ENCODE data around the gene ATP11C.

ATP11C gene

GRCh38 chrX:139933904-139934303 lies 1.1 kb upstream of the ATP11C start:
- H3K4me2 ChIP-seq = peak overlapping the region; percentile 71; the same call in 1 of the 2 replicates
- peaks cover 30% of the 10 kb centered on the region for H3K79me2 ChIP-seq (ENCODE audit: insufficient read depth, low read depth)
- TF ChIP-seq CTCF (conservative IDR thresholded peaks at IDR 0.05; ENCODE audit: low read depth, low read length) = no peak
- no peak overlapping the region for H3K4me3 ChIP-seq (IDR thresholded peaks at IDR 0.05; ENCODE audit: insufficient read depth, low read depth, low read length)
- H3K9ac ChIP-seq = peak overlapping the region; percentile 90
- H2AFZ ChIP-seq (ENCODE audit: low read depth) = peak overlapping the region; percentile 94
- H3K4me1 ChIP-seq (ENCODE audit: low read depth, poor library complexity, severe bottlenecking) = peaks cover 18% of the 10 kb centered on the region
- H3K36me3 ChIP-seq (ENCODE audit: insufficient read depth) = no peaks in the 10 kb centered on the region
- peak overlapping the region; percentile 93 for H3K27ac ChIP-seq
- H4K20me1 ChIP-seq (ENCODE audit: insufficient read depth) = peaks cover 6% of the 10 kb centered on the region; the same call in 1 of the 2 replicates
- H3K27me3 ChIP-seq (ENCODE audit: insufficient read depth, low read depth) = no peaks in the 10 kb centered on the region

GRCh38 chrX:139932073-139932900 lies 566 bp downstream of the ATP11C start:
- no peaks in the 10 kb centered on the region for H3K36me3 ChIP-seq (ENCODE audit: insufficient read depth)
- peak overlapping the region; percentile 93 for H3K27ac ChIP-seq
- H4K20me1 ChIP-seq (ENCODE audit: insufficient read depth) = peaks cover 6% of the 10 kb centered on the region; the same call in 1 of the 2 replicates
- TF ChIP-seq CTCF (conservative IDR thresholded peaks at IDR 0.05; ENCODE audit: low read depth, low read length) = no peak
- H3K79me2 ChIP-seq (ENCODE audit: insufficient read depth, low read depth) = peaks cover 45% of the 10 kb centered on the region
- H3K27me3 ChIP-seq (ENCODE audit: insufficient read depth, low read depth) = no peaks in the 10 kb centered on the region
- H3K9ac ChIP-seq = peak overlapping the region; percentile 90
- no peak overlapping the region for H3K4me2 ChIP-seq
- H2AFZ ChIP-seq (ENCODE audit: low read depth) = peak overlapping the region; percentile 47; the same call in 1 of the 2 replicates
- H3K4me3 ChIP-seq (IDR thresholded peaks at IDR 0.05; ENCODE audit: insufficient read depth, low read depth, low read length) = no peak overlapping the region
- peaks cover 30% of the 10 kb centered on the region for H3K4me1 ChIP-seq (ENCODE audit: low read depth, poor library complexity, severe bottlenecking)

- no peak overlapping the region; the same call in 1 of the 2 replicates for H3K4me2 ChIP-seq
- TF ChIP-seq CTCF (conservative IDR thresholded peaks at IDR 0.05; ENCODE audit: low read depth, low read length) = no peak
- H3K79me2 ChIP-seq (ENCODE audit: insufficient read depth, low read depth) = peaks cover 51% of the 10 kb centered on the region
- H3K27ac ChIP-seq = peak overlapping the region; percentile 77
- H4K20me1 ChIP-seq (ENCODE audit: insufficient read depth) = peaks cover 6% of the 10 kb centered on the region; the same call in 1 of the 2 replicates
- no peak overlapping the region for H2AFZ ChIP-seq (ENCODE audit: low read depth)
- peaks cover 36% of the 10 kb centered on the region for H3K4me1 ChIP-seq (ENCODE audit: low read depth, poor library complexity, severe bottlenecking)
- H3K27me3 ChIP-seq (ENCODE audit: insufficient read depth, low read depth) = no peaks in the 10 kb centered on the region
- no peak overlapping the region for H3K4me3 ChIP-seq (IDR thresholded peaks at IDR 0.05; ENCODE audit: insufficient read depth, low read depth, low read length)
- H3K9ac ChIP-seq = peak overlapping the region; percentile 90
- H3K36me3 ChIP-seq (ENCODE audit: insufficient read depth) = no peaks in the 10 kb centered on the region
Measured at GRCh38 chrX:139931646-139932072, 1.2 kb downstream of the ATP11C start.

GRCh38 chrX:139930916-139931645 lies 1.8 kb downstream of the ATP11C start:
- H3K4me1 ChIP-seq (ENCODE audit: low read depth, poor library complexity, severe bottlenecking) = peaks cover 40% of the 10 kb centered on the region
- H4K20me1 ChIP-seq (ENCODE audit: insufficient read depth) = peaks cover 6% of the 10 kb centered on the region; the same call in 1 of the 2 replicates
- TF ChIP-seq CTCF (conservative IDR thresholded peaks at IDR 0.05; ENCODE audit: low read depth, low read length) = no peak
- H2AFZ ChIP-seq (ENCODE audit: low read depth) = no peak overlapping the region; the same call in 1 of the 2 replicates
- H3K27me3 ChIP-seq (ENCODE audit: insufficient read depth, low read depth) = no peaks in the 10 kb centered on the region
- peak overlapping the region; percentile 77 for H3K27ac ChIP-seq
- peak overlapping the region; percentile 90 for H3K9ac ChIP-seq
- H3K79me2 ChIP-seq (ENCODE audit: insufficient read depth, low read depth) = peaks cover 57% of the 10 kb centered on the region
- no peak overlapping the region for H3K4me3 ChIP-seq (IDR thresholded peaks at IDR 0.05; ENCODE audit: insufficient read depth, low read depth, low read length)
- H3K4me2 ChIP-seq = peak overlapping the region; percentile 82; the same call in 1 of the 2 replicates
- no peaks in the 10 kb centered on the region for H3K36me3 ChIP-seq (ENCODE audit: insufficient read depth)
